Measurements from ENCODE around the gene CARD11.

Gene CARD11

GRCh38 chr7:3034591-3035150 lies 9.0 kb downstream of the CARD11 start:
- DNase-seq (ENCODE audit: low spot score) = no peak
- no peak for TF ChIP-seq CTCF (IDR thresholded peaks at IDR 0.05; ENCODE audit: extremely low read depth, insufficient read depth, missing control alignments)
- in situ Hi-C loops (cut with MboI; ENCODE audit: low pct_unique_long_range_greater_than_20kb, low sequenced_read_pairs, unreplicated experiment) = no loop called here

- in situ Hi-C loops (cut with MboI; ENCODE audit: low pct_unique_long_range_greater_than_20kb, low sequenced_read_pairs, unreplicated experiment) = no loop called here
- DNase-seq (ENCODE audit: low spot score) = no peak
- no peak for TF ChIP-seq CTCF (IDR thresholded peaks at IDR 0.05; ENCODE audit: extremely low read depth, insufficient read depth, missing control alignments)
Measured at GRCh38 chr7:3033581-3033980, 10.1 kb downstream of the CARD11 start.

- DNase-seq (ENCODE audit: low spot score) = no peak
- in situ Hi-C loops (cut with MboI; ENCODE audit: low pct_unique_long_range_greater_than_20kb, low sequenced_read_pairs, unreplicated experiment) = no loop called here
- TF ChIP-seq CTCF (IDR thresholded peaks at IDR 0.05; ENCODE audit: extremely low read depth, insufficient read depth, missing control alignments) = no peak
Measured at GRCh38 chr7:3033136-3033535, 10.5 kb downstream of the CARD11 start.

- in situ Hi-C loops (cut with MboI; ENCODE audit: low pct_unique_long_range_greater_than_20kb, low sequenced_read_pairs, unreplicated experiment) = no loop called here
- no peak for TF ChIP-seq CTCF (IDR thresholded peaks at IDR 0.05; ENCODE audit: extremely low read depth, insufficient read depth, missing control alignments)
- no peak for DNase-seq (ENCODE audit: low spot score)
Measured at GRCh38 chr7:3032256-3032655, 11.4 kb downstream of the CARD11 start.

- in situ Hi-C loops (cut with MboI; ENCODE audit: low pct_unique_long_range_greater_than_20kb, low sequenced_read_pairs, unreplicated experiment) = no loop called here
- TF ChIP-seq CTCF (IDR thresholded peaks at IDR 0.05; ENCODE audit: extremely low read depth, insufficient read depth, missing control alignments) = no peak
- DNase-seq (ENCODE audit: low spot score) = no peak
Measured at GRCh38 chr7:3029138-3029537, 14.5 kb downstream of the CARD11 start.

- DNase-seq (ENCODE audit: low spot score) = no peak
- in situ Hi-C loops (cut with MboI; ENCODE audit: low pct_unique_long_range_greater_than_20kb, low sequenced_read_pairs, unreplicated experiment) = no loop called here
- TF ChIP-seq CTCF (IDR thresholded peaks at IDR 0.05; ENCODE audit: extremely low read depth, insufficient read depth, missing control alignments) = no peak
Measured at GRCh38 chr7:3028758-3029093, 14.9 kb downstream of the CARD11 start.

Data from GM13977 (cell line).